Measurements from ENCODE around the gene ST3GAL3.

- TF ChIP-seq POLR2A (IDR thresholded peaks at IDR 0.05) (no peak), CTCF (IDR thresholded peaks at IDR 0.05) (no peak)
Observed at GRCh38 chr1:43913051-43913501, 205.7 kb downstream of the ST3GAL3 start.

Measured in right lobe of liver (tissue), 4 donors.